Astrocyte (in vitro differentiated cells and primary cell): Measurements from ENCODE around the gene SYPL2. TPM values are rescaled to one million over a fixed set of nuclear protein-coding genes. Genes with fewer than 3 reads are reported as not detected.
A peak's percentile ranks its signal among the peaks of the same experiment; 100 is the strongest.

Experiments used
- DNase-seq: peaks from one replicate; pipeline ENCODE4 v3.0.0-alpha.2; 2010; ENCODE audit warnings: low read depth
- FAIRE-seq: peaks from 2 replicates; lab custom pipeline; 2011; peaks lifted over from hg19 to GRCh38; lab: Jason Lieb, UNC
- H2AFZ ChIP-seq: 2 replicates; pipeline ENCODE4 v1.6.0; 2012; ENCODE audit warnings: low read depth, low read length, inconsistent platforms
- H3K27ac ChIP-seq: 2 replicates; pipeline ENCODE4 v1.5.1; 2011; ENCODE audit warnings: low read depth, low read length, inconsistent platforms
- H3K27me3 ChIP-seq: 2 replicates; pipeline ENCODE4 v1.6.0; 2011; ENCODE audit warnings: low read length, inconsistent platforms; ENCODE audit not compliant: insufficient read depth
- H3K36me3 ChIP-seq: 2 replicates; pipeline ENCODE4 v1.5.1; 2011; ENCODE audit warnings: low read length, inconsistent platforms; ENCODE audit not compliant: insufficient read depth
- H3K4me1 ChIP-seq: 2 replicates; pipeline ENCODE4 v1.5.1; 2011; ENCODE audit warnings: low read length, inconsistent platforms; ENCODE audit not compliant: insufficient read depth
- H3K4me2 ChIP-seq: 2 replicates; pipeline ENCODE4 v1.6.0; 2012; ENCODE audit warnings: low read length, inconsistent platforms
- H3K4me3 ChIP-seq: 2 replicates; pipeline ENCODE4 v1.5.1; 2011; ENCODE audit warnings: low read depth, mild to moderate bottlenecking, low read length, inconsistent platforms; ENCODE audit not compliant: insufficient read depth
- H3K79me2 ChIP-seq: 2 replicates; pipeline ENCODE4 v1.6.0; 2012; ENCODE audit warnings: mild to moderate bottlenecking, low read length, inconsistent platforms; ENCODE audit not compliant: insufficient read depth
- H3K9ac ChIP-seq: 2 replicates; pipeline ENCODE4 v1.6.0; 2012; ENCODE audit warnings: mild to moderate bottlenecking, low read length, inconsistent platforms
- H3K9me3 ChIP-seq: 2 replicates; pipeline ENCODE4 v1.5.1; 2012; ENCODE audit warnings: low read depth, mild to moderate bottlenecking, low read length, inconsistent platforms; ENCODE audit not compliant: insufficient read depth
- H4K20me1 ChIP-seq: 2 replicates; pipeline ENCODE4 v1.6.0; 2012; ENCODE audit warnings: low read length, inconsistent platforms; ENCODE audit not compliant: insufficient read depth
- H3K27ac Mint-ChIP-seq: one replicate; pipeline ENCODE4 v1.8.0; 2021; ENCODE audit warnings: mild to moderate bottlenecking, mixed read lengths; ENCODE audit not compliant: unreplicated experiment
- H3K27me3 Mint-ChIP-seq: one replicate; pipeline ENCODE4 v1.8.0; 2021; ENCODE audit warnings: low read depth, mixed read lengths; ENCODE audit not compliant: unreplicated experiment
- H3K36me3 Mint-ChIP-seq: one replicate; pipeline ENCODE4 v1.8.0; 2021; ENCODE audit warnings: low read depth, mixed read lengths; ENCODE audit not compliant: unreplicated experiment
- H3K4me1 Mint-ChIP-seq: one replicate; pipeline ENCODE4 v1.8.0; 2021; ENCODE audit warnings: low read depth, mixed read lengths; ENCODE audit not compliant: unreplicated experiment
- H3K4me3 Mint-ChIP-seq: one replicate; pipeline ENCODE4 v1.8.0; 2021; ENCODE audit warnings: mild to moderate bottlenecking, moderate library complexity, mixed read lengths; ENCODE audit not compliant: unreplicated experiment
- H3K9me3 Mint-ChIP-seq: one replicate; pipeline ENCODE4 v1.8.0; 2021; ENCODE audit warnings: mild to moderate bottlenecking, mixed read lengths; ENCODE audit not compliant: unreplicated experiment
- CTCF ChIP-seq: IDR thresholded peaks from 2 replicates; pipeline ENCODE4 v1.5.1; 2011; ENCODE audit warnings: low read depth, mild to moderate bottlenecking, inconsistent platforms, low read length, moderate library complexity; ENCODE audit not compliant: insufficient read depth
- EZH2 ChIP-seq: IDR thresholded peaks from 2 replicates; pipeline ENCODE4 v1.6.1; 2012; ENCODE audit warnings: mild to moderate bottlenecking, low read length, inconsistent platforms; ENCODE audit not compliant: insufficient read depth
- total RNA-seq: library from RNA; stranded (reverse); gene quantifications from 2 replicates; pipeline ENCODE4 v1.2.1, GENCODE V29; 2021

The SYPL2 gene
- total RNA-seq, 1 donor from 2014 or later = 0.70 TPM

- FAIRE-seq = no peak
- no peaks in the 10 kb centered on the region for H3K36me3 ChIP-seq
- DNase-seq = no peak
- H3K4me3 ChIP-seq = no peak overlapping the region
- no peak overlapping the region for H3K27ac ChIP-seq
- peak overlapping the region; percentile 74 for H3K9ac ChIP-seq
- Mint-ChIP-seq H3K36me3 (peaks cover 2% of the 10 kb centered on the region), H3K9me3 (peaks cover 6% of the 10 kb centered on the region), H3K4me3 (peak overlapping the region; percentile 76), H3K27ac (peak overlapping the region; percentile 20), H3K4me1 (peaks cover 9% of the 10 kb centered on the region), H3K27me3 (peaks cover 35% of the 10 kb centered on the region)
- H3K4me1 ChIP-seq = peaks cover 3% of the 10 kb centered on the region
- peaks cover 5% of the 10 kb centered on the region for H3K27me3 ChIP-seq
- H3K9me3 ChIP-seq = no peaks in the 10 kb centered on the region
- peak overlapping the region; percentile 69 for H2AFZ ChIP-seq
- no peaks in the 10 kb centered on the region for H3K79me2 ChIP-seq
- no peak for TF ChIP-seq CTCF
- peak overlapping the region; percentile 99 for H3K4me2 ChIP-seq
- H4K20me1 ChIP-seq = no peaks in the 10 kb centered on the region
Measured at GRCh38 chr1:109508873-109509175, 42.5 kb downstream of the SYPL2 start.

GRCh38 chr1:109509176-109510134 lies 43.1 kb downstream of the SYPL2 start, which contains the start of gene AMIGO1:
Gene AMIGO1 (minus strand): TSS chr1:109509727. CDS start chr1:109508912, 815 bp downstream.
- Histone ChIP-seq H3K4me2 (peak within 1 kb of the TSS; percentile 99), H2AFZ (peak within 1 kb of the TSS; percentile 92), H3K9ac (peak within 1 kb of the TSS; percentile 74), H3K4me3 (peak within 1 kb of the TSS; percentile 75), H3K4me1 (peaks cover 3% of the 10 kb centered on the region), H3K79me2 (no peaks in the 10 kb centered on the region), H4K20me1 (no peaks in the 10 kb centered on the region), H3K27ac (no peak within 1 kb of the TSS), H3K36me3 (no peaks in the 10 kb centered on the region), H3K9me3 (no peaks in the 10 kb centered on the region), H3K27me3 (peaks cover 5% of the 10 kb centered on the region)
- peaks cover 9% of the 10 kb centered on the region for H3K4me1 Mint-ChIP-seq
- peaks cover 2% of the 10 kb centered on the region for H3K36me3 Mint-ChIP-seq
- peaks cover 6% of the 10 kb centered on the region for H3K9me3 Mint-ChIP-seq
- peaks cover 35% of the 10 kb centered on the region for H3K27me3 Mint-ChIP-seq
- no peak for TF ChIP-seq CTCF
- H3K4me3 Mint-ChIP-seq = peak within 1 kb of the TSS; percentile 92
- FAIRE-seq (no peak), DNase-seq (no peak)
- H3K27ac Mint-ChIP-seq = peak within 1 kb of the TSS; percentile 20

- Histone ChIP-seq H3K9me3 (no peaks in the 10 kb centered on the region), H3K4me3 (no peak overlapping the region), H3K27ac (no peak overlapping the region), H3K4me1 (peaks cover 3% of the 10 kb centered on the region), H3K36me3 (no peaks in the 10 kb centered on the region), H3K79me2 (no peaks in the 10 kb centered on the region), H4K20me1 (no peaks in the 10 kb centered on the region), H3K27me3 (peaks cover 5% of the 10 kb centered on the region), H3K4me2 (no peak overlapping the region), H2AFZ (no peak overlapping the region), H3K9ac (no peak overlapping the region)
- DNase-seq = no peak
- Mint-ChIP-seq H3K4me1 (peaks cover 15% of the 10 kb centered on the region), H3K9me3 (peaks cover 4% of the 10 kb centered on the region), H3K4me3 (no peak overlapping the region), H3K27me3 (peaks cover 30% of the 10 kb centered on the region), H3K27ac (no peak overlapping the region), H3K36me3 (no peaks in the 10 kb centered on the region)
- TF ChIP-seq CTCF = no peak
- TF ChIP-seq EZH2 = no peak
- no peak for FAIRE-seq
Measured at GRCh38 chr1:109513110-109513710, 46.9 kb downstream of the SYPL2 start.
